Activated T-helper 1 cell treated with anti-CD3 and anti-CD28 coated beads, Interleukin-12 subunit alpha, Interleukin-12 subunit beta, Interleukin-2, Interleukin-4 antibody, amounts not matched to agents 30 ng/mL and 10 ng/mL and 1 ng/mL, durations not matched to agents 14 hours and 24 hours and 36 hours (primary cell): ENCODE measurements around the gene TMEM127. TPM values are rescaled to one million over a fixed set of nuclear protein-coding genes. Genes with fewer than 3 reads are reported as not detected.

Experiments used
- DNase-seq: peaks from one replicate; pipeline ENCODE4 v3.0.0; 2021; ENCODE audit warnings: low spot score
- H3K27ac Mint-ChIP-seq: one replicate; pipeline ENCODE4 v1.8.0; 2021; ENCODE audit warnings: mild to moderate bottlenecking, mixed read lengths
- H3K27me3 Mint-ChIP-seq: one replicate; pipeline ENCODE4 v1.8.0; 2022; ENCODE audit warnings: mild to moderate bottlenecking, moderate library complexity, mixed read lengths; ENCODE audit not compliant: insufficient read depth
- H3K36me3 Mint-ChIP-seq: one replicate; pipeline ENCODE4 v1.8.0; 2021; ENCODE audit warnings: low read depth, mixed read lengths
- H3K4me1 Mint-ChIP-seq: one replicate; pipeline ENCODE4 v1.8.0; 2021; ENCODE audit warnings: low read depth, mixed read lengths
- H3K4me3 Mint-ChIP-seq: one replicate; pipeline ENCODE4 v1.8.0; 2021; ENCODE audit warnings: mild to moderate bottlenecking, moderate library complexity, mixed read lengths
- H3K9me3 Mint-ChIP-seq: one replicate; pipeline ENCODE4 v1.8.0; 2021; ENCODE audit warnings: mixed read lengths
- intact Hi-C: fragments of 100-400 bp; cut with micrococcal nuclease; formaldehyde crosslinking; loops from one replicate; pipeline ENCODE4 v1.15.1; 2024
- total RNA-seq: library from RNA; stranded (reverse); gene quantifications from 2 replicates; pipeline ENCODE4 v1.2.3, GENCODE V29; 2022

TMEM127 gene
- total RNA-seq, 1 donor from 2014 or later, result 30.1 TPM

GRCh38 chr2:96245609-96246390 is 20.0 kb downstream of the TMEM127 start:
- Mint-ChIP-seq H3K4me1 (peaks cover 64% of the 10 kb centered on the region), H3K9me3 (peaks cover 8% of the 10 kb centered on the region), H3K4me3 (no peak overlapping the region), H3K27ac (peak overlapping the region; percentile 74), H3K27me3 (no peaks in the 10 kb centered on the region), H3K36me3 (peaks cover 31% of the 10 kb centered on the region)
- no peak for DNase-seq
- intact Hi-C loops, result no loop called here

- no peak for DNase-seq
- Mint-ChIP-seq H3K4me1 (peaks cover 62% of the 10 kb centered on the region), H3K9me3 (peaks cover 8% of the 10 kb centered on the region), H3K36me3 (peaks cover 19% of the 10 kb centered on the region), H3K27ac (peak overlapping the region; percentile 29), H3K27me3 (no peaks in the 10 kb centered on the region), H3K4me3 (no peak overlapping the region)
- intact Hi-C loops, result no loop called here
Measured at GRCh38 chr2:96243843-96244242, 22.0 kb downstream of the TMEM127 start.

GRCh38 chr2:96241900-96242611 is 23.7 kb downstream of the TMEM127 start:
- intact Hi-C loops, result loop anchor here (1.0 kb wide), 4 partner anchors 24 to 244 kb away; partner anchors contain the start of genes CIAO1 and SNRNP200
- Mint-ChIP-seq H3K9me3 (peaks cover 8% of the 10 kb centered on the region), H3K36me3 (peaks cover 14% of the 10 kb centered on the region), H3K27me3 (no peaks in the 10 kb centered on the region), H3K27ac (peak overlapping the region; percentile 87), H3K4me3 (peak overlapping the region; percentile 63), H3K4me1 (peaks cover 52% of the 10 kb centered on the region)
- DNase-seq, result peak; percentile 62

- no peak for DNase-seq
- H3K4me1 Mint-ChIP-seq, result peaks cover 44% of the 10 kb centered on the region
- no peaks in the 10 kb centered on the region for H3K27me3 Mint-ChIP-seq
- H3K27ac Mint-ChIP-seq, result peak overlapping the region; percentile 87
- H3K4me3 Mint-ChIP-seq, result no peak overlapping the region
- H3K9me3 Mint-ChIP-seq, result peaks cover 8% of the 10 kb centered on the region
- H3K36me3 Mint-ChIP-seq, result peaks cover 9% of the 10 kb centered on the region
- intact Hi-C loops, result no loop called here
Measured at GRCh38 chr2:96241227-96241626, 24.6 kb downstream of the TMEM127 start.

GRCh38 chr2:96240341-96241038 is 25.3 kb downstream of the TMEM127 start:
- H3K36me3 Mint-ChIP-seq, result peaks cover 4% of the 10 kb centered on the region
- H3K9me3 Mint-ChIP-seq, result peaks cover 2% of the 10 kb centered on the region
- H3K4me1 Mint-ChIP-seq, result peaks cover 37% of the 10 kb centered on the region
- intact Hi-C loops, result no loop called here
- no peak for DNase-seq
- peak overlapping the region; percentile 67 for H3K27ac Mint-ChIP-seq
- no peaks in the 10 kb centered on the region for H3K27me3 Mint-ChIP-seq
- no peak overlapping the region for H3K4me3 Mint-ChIP-seq

- no peak overlapping the region for H3K27ac Mint-ChIP-seq
- no peak overlapping the region for H3K4me3 Mint-ChIP-seq
- no peaks in the 10 kb centered on the region for H3K27me3 Mint-ChIP-seq
- H3K4me1 Mint-ChIP-seq, result peaks cover 33% of the 10 kb centered on the region
- no peaks in the 10 kb centered on the region for H3K9me3 Mint-ChIP-seq
- intact Hi-C loops, result no loop called here
- DNase-seq, result no peak
- H3K36me3 Mint-ChIP-seq, result peaks cover 2% of the 10 kb centered on the region
Measured at GRCh38 chr2:96239745-96240264, 26.0 kb downstream of the TMEM127 start.

- H3K27me3 Mint-ChIP-seq, result no peaks in the 10 kb centered on the region
- H3K36me3 Mint-ChIP-seq, result peaks cover 1% of the 10 kb centered on the region
- peaks cover 28% of the 10 kb centered on the region for H3K4me1 Mint-ChIP-seq
- DNase-seq, result no peak
- no peak overlapping the region for H3K4me3 Mint-ChIP-seq
- no peak overlapping the region for H3K27ac Mint-ChIP-seq
- intact Hi-C loops, result no loop called here
- no peaks in the 10 kb centered on the region for H3K9me3 Mint-ChIP-seq
Measured at GRCh38 chr2:96239091-96239490, 26.7 kb downstream of the TMEM127 start.

GRCh38 chr2:96238266-96238665 is 27.5 kb downstream of the TMEM127 start:
- no peaks in the 10 kb centered on the region for H3K9me3 Mint-ChIP-seq
- intact Hi-C loops, result no loop called here
- DNase-seq, result no peak
- no peak overlapping the region for H3K4me3 Mint-ChIP-seq
- peaks cover 28% of the 10 kb centered on the region for H3K4me1 Mint-ChIP-seq
- H3K27ac Mint-ChIP-seq, result no peak overlapping the region
- H3K27me3 Mint-ChIP-seq, result no peaks in the 10 kb centered on the region
- H3K36me3 Mint-ChIP-seq, result peaks cover 1% of the 10 kb centered on the region

- intact Hi-C loops, result no loop called here
- Mint-ChIP-seq H3K27me3 (no peaks in the 10 kb centered on the region), H3K4me1 (peaks cover 16% of the 10 kb centered on the region), H3K36me3 (peaks cover 1% of the 10 kb centered on the region), H3K27ac (no peak overlapping the region), H3K4me3 (no peak overlapping the region), H3K9me3 (no peaks in the 10 kb centered on the region)
- DNase-seq, result no peak
Measured at GRCh38 chr2:96236882-96237281, 28.9 kb downstream of the TMEM127 start.

- no peaks in the 10 kb centered on the region for H3K9me3 Mint-ChIP-seq
- H3K27ac Mint-ChIP-seq, result no peak overlapping the region
- no peak overlapping the region for H3K4me3 Mint-ChIP-seq
- DNase-seq, result no peak
- no peaks in the 10 kb centered on the region for H3K4me1 Mint-ChIP-seq
- intact Hi-C loops, result no loop called here
- H3K36me3 Mint-ChIP-seq, result no peaks in the 10 kb centered on the region
- no peaks in the 10 kb centered on the region for H3K27me3 Mint-ChIP-seq
Measured at GRCh38 chr2:96233880-96234316, 31.9 kb downstream of the TMEM127 start.

GRCh38 chr2:96233436-96233835 is 32.4 kb downstream of the TMEM127 start:
- Mint-ChIP-seq H3K27me3 (no peaks in the 10 kb centered on the region), H3K4me3 (no peak overlapping the region), H3K4me1 (no peaks in the 10 kb centered on the region), H3K9me3 (no peaks in the 10 kb centered on the region), H3K27ac (no peak overlapping the region), H3K36me3 (no peaks in the 10 kb centered on the region)
- DNase-seq, result no peak
- intact Hi-C loops, result no loop called here

GRCh38 chr2:96231316-96231715 is 34.5 kb downstream of the TMEM127 start:
- no peak for DNase-seq
- Mint-ChIP-seq H3K36me3 (no peaks in the 10 kb centered on the region), H3K27me3 (no peaks in the 10 kb centered on the region), H3K4me3 (no peak overlapping the region), H3K27ac (no peak overlapping the region), H3K9me3 (no peaks in the 10 kb centered on the region), H3K4me1 (no peaks in the 10 kb centered on the region)
- intact Hi-C loops, result no loop called here
